ENCODE measurements around the gene MID1IP1. TPM values are rescaled to one million over a fixed set of nuclear protein-coding genes. Genes with fewer than 3 reads are reported as not detected.

The MID1IP1 gene
- total RNA-seq, 2 experiments from 2014 or later: 57.9 to 77.7 TPM

GRCh38 chrX:38831949-38832348, 30.7 kb downstream of the MID1IP1 start:
- CTCF ChIA-PET: no interaction called here
- peaks cover 1% of the 10 kb centered on the region for H3K36me3 Mint-ChIP-seq
- H3K9me3 Mint-ChIP-seq (ENCODE audit: low read depth): no peaks in the 10 kb centered on the region
- H3K4me3 Mint-ChIP-seq: no peak overlapping the region
- DNase-seq (no peak), ATAC-seq (no peak)
- H3K4me1 Mint-ChIP-seq: no peaks in the 10 kb centered on the region
- H3K27me3 Mint-ChIP-seq: no peaks in the 10 kb centered on the region
- H3K27ac Mint-ChIP-seq: no peak overlapping the region

GRCh38 chrX:38837389-38837788, 36.1 kb downstream of the MID1IP1 start:
- H3K27ac Mint-ChIP-seq: no peak overlapping the region
- H3K4me3 Mint-ChIP-seq: no peak overlapping the region

GRCh38 chrX:38839277-38839676, 38.0 kb downstream of the MID1IP1 start:
- DNase-seq (no peak), ATAC-seq (no peak)
- Mint-ChIP-seq H3K4me3 (no peak overlapping the region), H3K9me3 (ENCODE audit: low read depth) (no peaks in the 10 kb centered on the region), H3K27me3 (no peaks in the 10 kb centered on the region), H3K4me1 (no peaks in the 10 kb centered on the region), H3K27ac (no peak overlapping the region), H3K36me3 (peaks cover 1% of the 10 kb centered on the region)
- CTCF ChIA-PET: no interaction called here

More at GRCh38 chrX:38837389-38837788, 36.1 kb downstream of the MID1IP1 start:
- H3K36me3 Mint-ChIP-seq: peaks cover 1% of the 10 kb centered on the region
- CTCF ChIA-PET: no interaction called here
- no peaks in the 10 kb centered on the region for H3K4me1 Mint-ChIP-seq
- no peak for ATAC-seq
- no peak for DNase-seq
- H3K27me3 Mint-ChIP-seq: no peaks in the 10 kb centered on the region
- H3K9me3 Mint-ChIP-seq (ENCODE audit: low read depth): no peaks in the 10 kb centered on the region

- no peak overlapping the region for H3K4me3 Mint-ChIP-seq
- ATAC-seq (no peak), DNase-seq (no peak)
- H3K27me3 Mint-ChIP-seq: no peaks in the 10 kb centered on the region
- no peaks in the 10 kb centered on the region for H3K4me1 Mint-ChIP-seq
- H3K9me3 Mint-ChIP-seq (ENCODE audit: low read depth): no peaks in the 10 kb centered on the region
- H3K27ac Mint-ChIP-seq: no peak overlapping the region
- CTCF ChIA-PET: no interaction called here
- H3K36me3 Mint-ChIP-seq: peaks cover 1% of the 10 kb centered on the region
Observed at GRCh38 chrX:38839944-38840343, 38.7 kb downstream of the MID1IP1 start.

- no peak for DNase-seq
- Mint-ChIP-seq H3K27ac (no peak overlapping the region), H3K36me3 (no peaks in the 10 kb centered on the region), H3K9me3 (ENCODE audit: low read depth) (no peaks in the 10 kb centered on the region), H3K4me1 (no peaks in the 10 kb centered on the region), H3K27me3 (no peaks in the 10 kb centered on the region), H3K4me3 (no peak overlapping the region)
- no peak for ATAC-seq
- CTCF ChIA-PET: no interaction called here
Observed at GRCh38 chrX:38841750-38842149, 40.5 kb downstream of the MID1IP1 start.

- no peak overlapping the region for H3K27ac Mint-ChIP-seq
- CTCF ChIA-PET: no interaction called here
Observed at GRCh38 chrX:38845426-38845825, 44.2 kb downstream of the MID1IP1 start.

GRCh38 chrX:38847206-38847902, 46.1 kb downstream of the MID1IP1 start:
- ATAC-seq (no peak), DNase-seq (no peak)
- Mint-ChIP-seq H3K36me3 (no peaks in the 10 kb centered on the region), H3K9me3 (ENCODE audit: low read depth) (no peaks in the 10 kb centered on the region), H3K27me3 (no peaks in the 10 kb centered on the region), H3K4me1 (no peaks in the 10 kb centered on the region), H3K4me3 (no peak overlapping the region), H3K27ac (no peak overlapping the region)
- CTCF ChIA-PET: no interaction called here

More at GRCh38 chrX:38845426-38845825, 44.2 kb downstream of the MID1IP1 start:
- H3K27me3 Mint-ChIP-seq: no peaks in the 10 kb centered on the region
- H3K36me3 Mint-ChIP-seq: no peaks in the 10 kb centered on the region
- no peak overlapping the region for H3K4me3 Mint-ChIP-seq
- DNase-seq (no peak), ATAC-seq (no peak)
- no peaks in the 10 kb centered on the region for H3K9me3 Mint-ChIP-seq (ENCODE audit: low read depth)
- no peaks in the 10 kb centered on the region for H3K4me1 Mint-ChIP-seq

GRCh38 chrX:38847903-38848230, 46.6 kb downstream of the MID1IP1 start:
- Mint-ChIP-seq H3K36me3 (no peaks in the 10 kb centered on the region), H3K27ac (no peak overlapping the region), H3K4me3 (no peak overlapping the region), H3K9me3 (ENCODE audit: low read depth) (no peaks in the 10 kb centered on the region), H3K27me3 (no peaks in the 10 kb centered on the region), H3K4me1 (no peaks in the 10 kb centered on the region)
- DNase-seq (no peak), ATAC-seq (no peak)
- CTCF ChIA-PET: no interaction called here

GRCh38 chrX:38848671-38849455, 47.6 kb downstream of the MID1IP1 start:
- Mint-ChIP-seq H3K27me3 (no peaks in the 10 kb centered on the region), H3K4me3 (no peak overlapping the region), H3K27ac (no peak overlapping the region), H3K9me3 (ENCODE audit: low read depth) (no peaks in the 10 kb centered on the region), H3K36me3 (no peaks in the 10 kb centered on the region), H3K4me1 (no peaks in the 10 kb centered on the region)
- DNase-seq (no peak), ATAC-seq (no peak)
- CTCF ChIA-PET: no interaction called here

- CTCF ChIA-PET: no interaction called here
- DNase-seq (no peak), ATAC-seq (no peak)
- Mint-ChIP-seq H3K27me3 (no peaks in the 10 kb centered on the region), H3K27ac (no peak overlapping the region), H3K4me1 (no peaks in the 10 kb centered on the region), H3K36me3 (no peaks in the 10 kb centered on the region), H3K9me3 (ENCODE audit: low read depth) (no peaks in the 10 kb centered on the region), H3K4me3 (no peak overlapping the region)
Observed at GRCh38 chrX:38850807-38851544, 49.7 kb downstream of the MID1IP1 start.

GRCh38 chrX:38854305-38854704, 53.0 kb downstream of the MID1IP1 start:
- H3K27ac Mint-ChIP-seq: no peak overlapping the region
- no peaks in the 10 kb centered on the region for H3K4me1 Mint-ChIP-seq
- no peak for ATAC-seq
- no peaks in the 10 kb centered on the region for H3K36me3 Mint-ChIP-seq
- DNase-seq: no peak
- CTCF ChIA-PET: no interaction called here
- H3K9me3 Mint-ChIP-seq (ENCODE audit: low read depth): no peaks in the 10 kb centered on the region
- no peaks in the 10 kb centered on the region for H3K27me3 Mint-ChIP-seq
- no peak overlapping the region for H3K4me3 Mint-ChIP-seq

Data from activated CD8-positive, alpha-beta memory T cell treated with anti-CD3 and anti-CD28 coated beads, Interleukin-2, amount 10 ng/mL, durations not matched to agents 7 days and 5 days (primary cell).